ENCODE measurements around the gene ASAP3.

GRCh38 chr1:23449306-23449705 is 34.7 kb downstream of the ASAP3 start:
- TF ChIP-seq CTCF (IDR thresholded peaks at IDR 0.05; ENCODE audit: insufficient read depth, low read length, poor library complexity, severe bottlenecking) (no peak), EZH2phosphoT487 (conservative IDR thresholded peaks at IDR 0.05; ENCODE audit: low read length) (no peak)

All from SU-DHL-6 (cell line).